Frontal cortex (tissue), 4 donors: ENCODE measurements around the gene PRKCSH. TPM values are rescaled to one million over a fixed set of nuclear protein-coding genes. Genes with fewer than 3 reads are reported as not detected.
"Not testable (repeated sequence)": the region's sequence is repeated elsewhere in the genome, so short reads cannot be mapped to it uniquely, and the experiment has no call there.

Experiments used
- DNase-seq, 2 donors: peaks; one replicate each; pipeline ENCODE4 v3.0.0; 2012; ENCODE audit warnings: low spot score in 2 of 2
- FAIRE-seq: peaks from 2 replicates; lab custom pipeline; 2012; peaks lifted over from hg19 to GRCh38; lab: Jason Lieb, UNC
- total RNA-seq: library from RNA; depleted of rRNA; stranded (reverse); fragments of >200 nt; gene quantifications from one replicate; pipeline ENCODE4 v1.2.3, GENCODE V29; 2014
- donor health status: control.
- donor health status: control.
- donor health status: control.

Gene PRKCSH
- total RNA-seq, 1 donor from 2014 or later: 39.1 TPM

- DNase-seq (peak in 1 of 2 donors; percentile 55), FAIRE-seq (no peak)
Measured at GRCh38 chr19:11418549-11419506, 16.6 kb upstream of the PRKCSH start, which contains the start of gene RGL3. TSS of gene RGL3 (minus strand) at chr19:11419314. CDS start at chr19:11419278, 36 bp downstream.

- DNase-seq: peak in 1 of 2 donors; percentile 60
- no peak for FAIRE-seq
Measured at GRCh38 chr19:11420429-11421370, 14.7 kb upstream of the PRKCSH start.

- DNase-seq (peak in 1 of 2 donors; percentile 72), FAIRE-seq (no peak)
Measured at GRCh38 chr19:11421371-11422098, 13.9 kb upstream of the PRKCSH start.

- FAIRE-seq (no peak), DNase-seq (peak; percentile 68 to 80)
Measured at GRCh38 chr19:11422163-11423065, 13.0 kb upstream of the PRKCSH start.

- FAIRE-seq: no peak
- no peak for DNase-seq
Measured at GRCh38 chr19:11423164-11423790, 12.2 kb upstream of the PRKCSH start.

GRCh38 chr19:11423791-11424181, 11.6 kb upstream of the PRKCSH start:
- FAIRE-seq (no peak), DNase-seq (no peak)

GRCh38 chr19:11425719-11426457, 9.5 kb upstream of the PRKCSH start:
- DNase-seq (no peak), FAIRE-seq (no peak)

- no peak for DNase-seq
- FAIRE-seq: no peak
Measured at GRCh38 chr19:11426656-11427055, 8.8 kb upstream of the PRKCSH start.

GRCh38 chr19:11433526-11433925, 1.9 kb upstream of the PRKCSH start:
- FAIRE-seq, DNase-seq: not testable (repeated sequence)

- FAIRE-seq (no peak), DNase-seq (no peak)
Measured at GRCh38 chr19:11434703-11435056, 755 bp upstream of the PRKCSH start.

- peak in 1 of 2 donors; percentile 30 for DNase-seq
- FAIRE-seq: no peak
Measured at GRCh38 chr19:11435833-11436313, 438 bp downstream of the PRKCSH start.

GRCh38 chr19:11437955-11438354, 2.5 kb downstream of the PRKCSH start:
- FAIRE-seq (no peak), DNase-seq (no peak)

GRCh38 chr19:11444059-11444458, 8.6 kb downstream of the PRKCSH start:
- DNase-seq (no peak), FAIRE-seq (no peak)

- DNase-seq (no peak), FAIRE-seq (no peak)
Measured at GRCh38 chr19:11445141-11445540, 9.7 kb downstream of the PRKCSH start.

- DNase-seq (peak in 1 of 2 donors; percentile 34), FAIRE-seq (no peak)
Measured at GRCh38 chr19:11446271-11446651, 10.8 kb downstream of the PRKCSH start.

GRCh38 chr19:11446652-11447301, 11.3 kb downstream of the PRKCSH start:
- DNase-seq: peak; percentile 89 to 93

More at GRCh38 chr19:11446652-11447301, 11.3 kb downstream of the PRKCSH start:
- FAIRE-seq: no peak
